Colonic mucosa (tissue), 4 donors: Measurements from ENCODE around the gene TCERG1L. TPM values are rescaled to one million over a fixed set of nuclear protein-coding genes. Genes with fewer than 3 reads are reported as not detected.
"Not testable (repeated sequence)": the region's sequence is repeated elsewhere in the genome, so short reads cannot be mapped to it uniquely, and the experiment has no call there.

Experiments
- DNase-seq: peaks from one replicate; pipeline ENCODE4 v3.0.0-alpha.2; 2020
- H3K27ac ChIP-seq: fragments of 200-600 bp; one replicate; pipeline ENCODE4 v1.8.0; 2021
- H3K27me3 ChIP-seq: fragments of 200-600 bp; one replicate; pipeline ENCODE4 v1.8.0; 2021
- H3K36me3 ChIP-seq: fragments of 200-600 bp; one replicate; pipeline ENCODE4 v1.8.0; 2021
- H3K4me1 ChIP-seq: fragments of 200-600 bp; one replicate; pipeline ENCODE4 v1.8.0; 2021; ENCODE audit warnings: mild to moderate bottlenecking
- H3K4me3 ChIP-seq: fragments of 200-600 bp; one replicate; pipeline ENCODE4 v1.8.0; 2021
- H3K9ac ChIP-seq, 2 donors: one replicate each; pipeline ENCODE4 v1.7.0; 2013; ENCODE audit warnings: control low read depth in 2 of 2, low read depth in 2 of 2, low read length in 2 of 2
- H3K9me3 ChIP-seq: fragments of 200-600 bp; one replicate; pipeline ENCODE4 v1.8.0; 2021
- intact Hi-C: fragments of 100-400 bp; cut with DNase I; formaldehyde crosslinking; loops from one replicate; pipeline ENCODE4 v1.14.1; 2022
- total RNA-seq, 2 donors: library from RNA; stranded (reverse); fragmentation: NEBNext Ultra II Directional in 1 of 2; extraction: Animal tissue kit (Norgen Biotek cat#: 25700) in 1 of 2; gene quantifications; one replicate each; pipeline ENCODE4 v1.2.1, GENCODE V29; 2021
- TF ChIP-seq, protein P1 (sequence below): fragments of 200-600 bp; IDR thresholded peaks from one replicate; pipeline ENCODE4 v1.8.0; 2022; ENCODE audit warnings: antibody characterized with exemption, mild to moderate bottlenecking
- donor health status: healthy.
- donor health status: DM: no; HTN: no; CAD: no.
- donor health status: DM: no; HTN: no; CAD: no.

Gene TCERG1L
- total RNA-seq, 2 donors from 2014 or later = not detected

DNA sequence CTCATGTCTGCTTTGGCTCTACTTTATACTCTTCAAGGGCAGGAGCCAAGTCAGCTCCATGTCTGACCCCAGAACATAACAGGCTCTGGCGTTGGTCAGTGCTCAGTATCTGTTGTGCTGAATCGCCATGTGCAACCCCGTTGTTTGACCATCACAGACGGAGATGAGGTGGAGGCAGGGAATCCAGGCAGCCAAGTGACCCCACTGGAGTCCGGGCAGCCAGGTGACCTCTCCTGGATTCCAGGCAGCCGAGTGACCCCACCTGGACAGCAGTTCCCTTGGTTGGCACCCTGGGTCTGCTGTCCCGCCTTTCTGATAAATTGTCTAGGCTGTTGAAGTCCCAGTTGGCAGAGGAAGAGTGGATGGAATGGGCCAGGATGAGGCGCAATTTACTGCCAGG lies 232.2 kb downstream of the TCERG1L start:
- Histone ChIP-seq H3K9ac (no peak overlapping the region), H3K27me3 (no peaks in the 10 kb centered on the region), H3K4me3 (no peak overlapping the region), H3K9me3 (no peaks in the 10 kb centered on the region), H3K27ac (no peak overlapping the region), H3K36me3 (no peaks in the 10 kb centered on the region), H3K4me1 (no peaks in the 10 kb centered on the region)
- intact Hi-C loops = no loop called here
- TF ChIP-seq, protein P1, sequence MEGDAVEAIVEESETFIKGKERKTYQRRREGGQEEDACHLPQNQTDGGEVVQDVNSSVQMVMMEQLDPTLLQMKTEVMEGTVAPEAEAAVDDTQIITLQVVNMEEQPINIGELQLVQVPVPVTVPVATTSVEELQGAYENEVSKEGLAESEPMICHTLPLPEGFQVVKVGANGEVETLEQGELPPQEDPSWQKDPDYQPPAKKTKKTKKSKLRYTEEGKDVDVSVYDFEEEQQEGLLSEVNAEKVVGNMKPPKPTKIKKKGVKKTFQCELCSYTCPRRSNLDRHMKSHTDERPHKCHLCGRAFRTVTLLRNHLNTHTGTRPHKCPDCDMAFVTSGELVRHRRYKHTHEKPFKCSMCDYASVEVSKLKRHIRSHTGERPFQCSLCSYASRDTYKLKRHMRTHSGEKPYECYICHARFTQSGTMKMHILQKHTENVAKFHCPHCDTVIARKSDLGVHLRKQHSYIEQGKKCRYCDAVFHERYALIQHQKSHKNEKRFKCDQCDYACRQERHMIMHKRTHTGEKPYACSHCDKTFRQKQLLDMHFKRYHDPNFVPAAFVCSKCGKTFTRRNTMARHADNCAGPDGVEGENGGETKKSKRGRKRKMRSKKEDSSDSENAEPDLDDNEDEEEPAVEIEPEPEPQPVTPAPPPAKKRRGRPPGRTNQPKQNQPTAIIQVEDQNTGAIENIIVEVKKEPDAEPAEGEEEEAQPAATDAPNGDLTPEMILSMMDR = no peak
- DNase-seq = no peak

DNA sequence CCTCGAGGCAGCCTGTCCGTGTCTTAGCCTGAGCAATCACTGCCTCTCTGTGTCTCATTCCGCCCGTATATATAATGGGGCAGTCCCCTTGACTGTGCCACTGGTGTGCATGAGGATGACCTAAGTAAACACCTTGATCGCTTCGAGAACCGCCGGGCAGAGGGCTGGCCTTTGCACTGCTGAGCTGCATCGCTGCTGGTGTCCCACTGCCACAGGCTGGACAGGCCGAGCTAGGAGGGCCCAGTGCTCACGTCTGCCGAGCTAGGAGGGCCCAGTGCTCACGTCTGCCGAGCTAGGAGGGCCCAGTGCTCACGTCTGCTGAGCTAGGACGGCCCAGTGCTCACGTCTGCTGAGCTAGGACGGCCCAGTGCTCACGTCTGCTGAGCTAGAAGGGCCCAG lies 232.6 kb downstream of the TCERG1L start:
- H3K4me1 ChIP-seq, intact Hi-C loops, H3K9ac ChIP-seq, H3K27me3 ChIP-seq, H3K36me3 ChIP-seq, H3K4me3 ChIP-seq, H3K27ac ChIP-seq, H3K9me3 ChIP-seq, DNase-seq: not testable (repeated sequence)

DNA sequence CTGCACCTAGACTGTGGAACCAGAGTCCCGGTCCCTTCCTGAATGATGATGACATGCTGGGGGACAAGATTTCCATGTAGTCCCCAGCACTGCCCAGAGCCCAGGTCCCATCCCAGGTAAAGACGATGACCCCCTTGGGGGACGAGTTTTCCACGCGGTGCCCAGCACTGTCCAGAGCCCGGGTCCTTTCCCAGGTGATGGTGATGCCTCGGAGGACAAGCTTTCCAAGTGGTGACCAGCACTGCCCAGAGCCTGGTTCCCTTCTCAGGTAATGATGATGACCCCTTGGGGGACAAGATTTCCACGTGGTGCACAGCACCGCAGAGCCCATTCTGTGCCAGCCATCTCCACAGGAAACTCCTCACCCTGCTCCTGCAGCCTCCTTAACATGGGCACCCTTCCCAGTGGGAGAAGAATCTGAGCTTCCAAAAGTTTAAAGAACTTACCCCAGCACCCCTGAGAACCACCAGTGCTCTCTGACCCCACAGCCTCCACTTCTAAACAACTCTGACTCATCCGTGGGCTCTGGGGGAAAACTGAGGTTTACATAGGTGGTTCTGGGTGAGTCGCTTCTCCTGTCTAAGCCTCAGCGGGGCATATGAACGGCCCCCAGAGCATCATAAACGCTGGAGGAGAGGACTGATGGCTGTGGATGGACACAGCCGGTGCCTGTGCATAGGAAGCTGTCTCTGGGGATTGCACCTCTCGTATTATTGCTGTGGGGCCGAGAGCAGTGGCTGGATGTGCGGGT lies 233.2 kb downstream of the TCERG1L start:
- intact Hi-C loops = no loop called here

DNA sequence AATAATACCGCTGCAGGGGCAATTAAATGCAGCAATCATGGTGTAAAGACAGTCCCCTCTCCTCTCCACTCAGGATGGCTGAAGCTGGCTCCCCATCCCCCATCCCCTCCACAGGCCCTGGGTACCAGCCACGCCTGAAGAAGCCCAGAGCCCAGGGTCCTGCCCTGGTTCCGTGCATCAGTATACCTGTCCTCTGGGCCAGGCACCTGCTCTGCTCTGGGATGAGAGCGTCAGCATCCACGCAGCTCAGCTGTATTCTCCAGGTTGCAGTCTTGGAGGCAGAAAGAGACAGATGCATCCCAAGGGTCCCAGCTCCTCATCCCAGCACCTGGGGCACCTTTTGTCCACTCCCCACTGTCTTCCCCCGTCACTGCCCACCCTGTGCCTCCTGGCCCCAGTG lies 233.8 kb downstream of the TCERG1L start:
- no peak overlapping the region for H3K9ac ChIP-seq
- no peak for DNase-seq
- TF ChIP-seq, protein P1 = no peak
- H3K27ac ChIP-seq = no peak overlapping the region
- H3K4me3 ChIP-seq = no peak overlapping the region
- no peaks in the 10 kb centered on the region for H3K4me1 ChIP-seq
- H3K9me3 ChIP-seq = no peaks in the 10 kb centered on the region
- intact Hi-C loops = no loop called here
- H3K36me3 ChIP-seq = no peaks in the 10 kb centered on the region
- no peaks in the 10 kb centered on the region for H3K27me3 ChIP-seq

More for the DNA sequence above, 233.2 kb downstream of the TCERG1L start:
- Histone ChIP-seq H3K4me1 (no peaks in the 10 kb centered on the region), H3K9ac (no peak overlapping the region), H3K4me3 (no peak overlapping the region), H3K9me3 (no peaks in the 10 kb centered on the region), H3K36me3 (no peaks in the 10 kb centered on the region), H3K27me3 (no peaks in the 10 kb centered on the region), H3K27ac (no peak overlapping the region)
- TF ChIP-seq, protein P1 = no peak
- DNase-seq = no peak

DNA sequence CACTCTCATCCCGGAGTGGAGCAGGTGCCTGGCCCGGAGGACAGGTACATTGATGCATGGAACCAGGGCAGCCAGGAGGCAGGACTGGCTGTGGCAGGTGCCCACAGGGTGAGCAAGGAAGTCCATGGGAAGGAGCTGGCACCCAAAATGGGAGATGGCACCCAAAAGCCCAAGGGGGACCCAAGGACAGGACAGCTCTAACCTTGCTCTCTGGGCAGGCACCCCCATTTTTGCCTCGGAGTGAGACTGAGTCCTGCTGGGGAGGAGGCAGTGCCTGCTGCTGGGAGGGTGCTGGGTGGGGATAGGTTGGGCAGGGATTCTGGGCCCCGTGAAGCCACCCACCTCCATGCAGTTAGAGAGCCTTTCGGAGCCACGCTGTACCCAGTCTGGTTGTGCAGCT lies 234.5 kb downstream of the TCERG1L start:
- Histone ChIP-seq H3K4me3 (no peak overlapping the region), H3K4me1 (no peaks in the 10 kb centered on the region), H3K36me3 (no peaks in the 10 kb centered on the region), H3K9me3 (no peaks in the 10 kb centered on the region), H3K27me3 (no peaks in the 10 kb centered on the region), H3K9ac (no peak overlapping the region), H3K27ac (no peak overlapping the region)
- TF ChIP-seq, protein P1 = no peak
- no peak for DNase-seq
- intact Hi-C loops = no loop called here

DNA sequence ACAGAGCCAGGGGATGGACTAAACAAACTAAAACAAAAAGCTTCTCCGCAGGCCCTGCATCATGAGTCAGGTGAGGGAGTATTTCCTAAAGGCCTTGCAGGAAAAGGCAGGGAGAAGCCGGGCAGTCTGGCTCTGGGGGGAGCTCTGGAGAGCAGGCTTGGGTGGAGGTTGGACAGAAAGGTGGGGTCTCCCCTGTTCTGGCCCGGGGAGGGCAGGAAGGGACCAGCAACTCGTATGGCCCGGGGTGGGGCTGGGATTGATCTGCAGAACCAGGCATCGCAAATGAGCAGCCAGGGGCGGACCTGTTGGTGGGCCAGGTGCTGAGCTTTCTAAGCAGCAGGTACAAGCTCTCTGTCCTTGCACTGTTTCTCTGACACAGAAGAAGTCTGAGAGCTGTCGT lies 235.2 kb downstream of the TCERG1L start:
- H3K4me1 ChIP-seq = no peaks in the 10 kb centered on the region
- no peak overlapping the region for H3K27ac ChIP-seq
- H3K4me3 ChIP-seq = no peak overlapping the region
- TF ChIP-seq, protein P1 = no peak
- H3K27me3 ChIP-seq = no peaks in the 10 kb centered on the region
- intact Hi-C loops = no loop called here
- no peak for DNase-seq
- H3K9ac ChIP-seq = no peak overlapping the region
- H3K36me3 ChIP-seq = no peaks in the 10 kb centered on the region
- no peaks in the 10 kb centered on the region for H3K9me3 ChIP-seq
